ENCODE results near the gene NPAS3.

- TF ChIP-seq, protein P1, sequence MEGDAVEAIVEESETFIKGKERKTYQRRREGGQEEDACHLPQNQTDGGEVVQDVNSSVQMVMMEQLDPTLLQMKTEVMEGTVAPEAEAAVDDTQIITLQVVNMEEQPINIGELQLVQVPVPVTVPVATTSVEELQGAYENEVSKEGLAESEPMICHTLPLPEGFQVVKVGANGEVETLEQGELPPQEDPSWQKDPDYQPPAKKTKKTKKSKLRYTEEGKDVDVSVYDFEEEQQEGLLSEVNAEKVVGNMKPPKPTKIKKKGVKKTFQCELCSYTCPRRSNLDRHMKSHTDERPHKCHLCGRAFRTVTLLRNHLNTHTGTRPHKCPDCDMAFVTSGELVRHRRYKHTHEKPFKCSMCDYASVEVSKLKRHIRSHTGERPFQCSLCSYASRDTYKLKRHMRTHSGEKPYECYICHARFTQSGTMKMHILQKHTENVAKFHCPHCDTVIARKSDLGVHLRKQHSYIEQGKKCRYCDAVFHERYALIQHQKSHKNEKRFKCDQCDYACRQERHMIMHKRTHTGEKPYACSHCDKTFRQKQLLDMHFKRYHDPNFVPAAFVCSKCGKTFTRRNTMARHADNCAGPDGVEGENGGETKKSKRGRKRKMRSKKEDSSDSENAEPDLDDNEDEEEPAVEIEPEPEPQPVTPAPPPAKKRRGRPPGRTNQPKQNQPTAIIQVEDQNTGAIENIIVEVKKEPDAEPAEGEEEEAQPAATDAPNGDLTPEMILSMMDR (IDR thresholded peaks at IDR 0.05) = no peak
- no peak for TF ChIP-seq POLR2A (IDR thresholded peaks at IDR 0.05)
These were observed 632.1 kb downstream of the NPAS3 start for GRCh38 chr14:33570694-33571310.
